HG03521 (cell line): ENCODE data around the gene SUPT16H.
"Not testable (repeated sequence)": the region's sequence is repeated elsewhere in the genome, so short reads cannot be mapped to it uniquely, and the experiment has no call there.

Experiments
- ATAC-seq: cut with Tn5 transposase; IDR thresholded peaks from one replicate; pipeline ENCODE4 v1.9.1; 2021; ENCODE audit warnings: mild to moderate bottlenecking, moderate library complexity; ENCODE audit not compliant: unreplicated experiment

The SUPT16H gene

GRCh38 chr14:21307637-21308036, 76.2 kb downstream of the SUPT16H start:
- no peak for ATAC-seq

GRCh38 chr14:21302836-21303140, 81.0 kb downstream of the SUPT16H start:
- ATAC-seq = not testable (repeated sequence)

- ATAC-seq = no peak
Observed at GRCh38 chr14:21302013-21302835, 81.6 kb downstream of the SUPT16H start.
